Thyroid gland (tissue), 4 donors: ENCODE data around the gene OSBPL5. TPM values are rescaled to one million over a fixed set of nuclear protein-coding genes. Genes with fewer than 3 reads are reported as not detected.
A peak's percentile ranks its signal among the peaks of the same experiment; 100 is the strongest.

Experiments used
- DNase-seq, 2 donors: peaks; one replicate each; pipeline ENCODE4 v3.0.0-alpha.2; 2019
- H3K27ac ChIP-seq, 3 donors: fragments of 200-600 bp; sonication (generic); 1 replicate in 2 of 3; 2 replicates in 1 of 3; pipeline ENCODE4 v1.5.1; 2016 to 2019; ENCODE audit warnings: mild to moderate bottlenecking in 1 of 3, moderate library complexity in 1 of 3
- H3K27me3 ChIP-seq: fragments of 200-600 bp; sonication (generic); one replicate; pipeline ENCODE4 v1.5.1; 2019
- H3K36me3 ChIP-seq, 2 donors: fragments of 200-600 bp; sonication (generic); one replicate each; pipeline ENCODE4 v1.5.1; 2016 to 2019
- H3K4me1 ChIP-seq, 2 donors: fragments of 200-600 bp; sonication (generic); one replicate each; pipeline ENCODE4 v1.5.1; 2017 to 2019
- H3K4me3 ChIP-seq, 3 donors: fragments of 200-600 bp; sonication (generic); replicated peaks in 1 of 3; 1 replicate in 2 of 3; 2 replicates in 1 of 3; pipeline ENCODE4 v1.5.1; 2016; ENCODE audit warnings: mild to moderate bottlenecking in 1 of 3
- H3K9me3 ChIP-seq: fragments of 200-600 bp; sonication (generic); one replicate; pipeline ENCODE4 v1.5.1; 2017
- POLR2A ChIP-seq, 2 donors: fragments of 450-650 bp; IDR thresholded peaks; one replicate each; pipeline ENCODE4 v1.6.1; 2017; ENCODE audit warnings: antibody characterized with exemption in 2 of 2, mild to moderate bottlenecking in 2 of 2, moderate library complexity in 1 of 2
- WGBS, 2 donors: methylation state at CpG; one replicate each; pipeline ENCODE4 v1.1.5; 2017; 5-methylcytosine and 5-hydroxymethylcytosine counted together
- intact Hi-C: fragments of 100-400 bp; cut with DNase I; formaldehyde crosslinking; loops from one replicate; pipeline ENCODE4 v1.15.1; 2023
- total RNA-seq, 4 donors: library from RNA; depleted of rRNA; stranded (reverse); fragments of >200 nt; gene quantifications; one replicate each; pipeline ENCODE4 v1.2.3, GENCODE V29; 2016
- TF ChIP-seq, protein P1 (sequence below), 6 experiments: fragments of 200-600 bp in 3 of 6; fragments of 450-650 bp in 3 of 6; sonication (generic) in 3 of 6; IDR thresholded peaks; one replicate each; pipeline ENCODE4 v1.5.1; 2016 to 2019; ENCODE audit warnings: antibody characterized with exemption in 6 of 6, mild to moderate bottlenecking in 2 of 6, inconsistent platforms in 1 of 6, moderate library complexity in 1 of 6

The OSBPL5 gene, protein sequence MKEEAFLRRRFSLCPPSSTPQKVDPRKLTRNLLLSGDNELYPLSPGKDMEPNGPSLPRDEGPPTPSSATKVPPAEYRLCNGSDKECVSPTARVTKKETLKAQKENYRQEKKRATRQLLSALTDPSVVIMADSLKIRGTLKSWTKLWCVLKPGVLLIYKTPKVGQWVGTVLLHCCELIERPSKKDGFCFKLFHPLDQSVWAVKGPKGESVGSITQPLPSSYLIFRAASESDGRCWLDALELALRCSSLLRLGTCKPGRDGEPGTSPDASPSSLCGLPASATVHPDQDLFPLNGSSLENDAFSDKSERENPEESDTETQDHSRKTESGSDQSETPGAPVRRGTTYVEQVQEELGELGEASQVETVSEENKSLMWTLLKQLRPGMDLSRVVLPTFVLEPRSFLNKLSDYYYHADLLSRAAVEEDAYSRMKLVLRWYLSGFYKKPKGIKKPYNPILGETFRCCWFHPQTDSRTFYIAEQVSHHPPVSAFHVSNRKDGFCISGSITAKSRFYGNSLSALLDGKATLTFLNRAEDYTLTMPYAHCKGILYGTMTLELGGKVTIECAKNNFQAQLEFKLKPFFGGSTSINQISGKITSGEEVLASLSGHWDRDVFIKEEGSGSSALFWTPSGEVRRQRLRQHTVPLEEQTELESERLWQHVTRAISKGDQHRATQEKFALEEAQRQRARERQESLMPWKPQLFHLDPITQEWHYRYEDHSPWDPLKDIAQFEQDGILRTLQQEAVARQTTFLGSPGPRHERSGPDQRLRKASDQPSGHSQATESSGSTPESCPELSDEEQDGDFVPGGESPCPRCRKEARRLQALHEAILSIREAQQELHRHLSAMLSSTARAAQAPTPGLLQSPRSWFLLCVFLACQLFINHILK
- total RNA-seq, result 10 to 100 TPM; 24.2 to 46.7 (median 34.4) TPM

DNA sequence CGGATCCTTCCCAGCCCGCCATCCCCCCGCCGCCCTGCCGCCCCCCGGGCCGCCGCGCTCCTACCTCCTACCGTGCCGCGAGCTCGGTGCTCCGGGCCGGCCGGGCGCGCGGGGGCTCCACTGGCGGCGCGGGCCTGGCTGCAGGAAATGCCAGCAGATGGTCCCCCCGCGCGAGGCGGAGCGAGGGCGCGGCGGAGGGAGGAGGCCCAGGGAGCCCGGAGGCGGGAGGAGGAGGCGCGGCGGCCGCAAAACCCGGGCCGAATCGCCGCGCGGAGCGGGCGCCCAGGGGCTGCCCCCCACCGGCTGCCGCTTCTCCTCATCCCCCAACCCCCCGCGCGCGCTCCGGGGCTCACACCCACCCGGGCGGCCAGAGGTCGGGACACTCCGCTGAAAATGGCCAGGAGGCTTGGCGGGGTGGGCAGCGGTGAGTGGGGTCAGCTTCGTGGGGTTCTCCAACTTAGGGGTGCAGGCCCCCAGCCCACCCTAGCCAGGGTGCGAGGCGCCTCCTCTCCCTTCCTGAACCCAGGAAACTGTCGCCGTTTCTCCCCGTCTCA is at the start of gene OSBPL5:
OSBPL5 (minus strand) TSS at position 159 of the 554 bp plus-strand sequence. CDS start 36,162 bp downstream, outside the sequence.
- intact Hi-C loops, result no loop called here
- Histone ChIP-seq H3K27me3 (no peaks in the 10 kb centered on the region), H3K9me3 (no peaks in the 10 kb centered on the region), H3K36me3 (no peaks in the 10 kb centered on the region), H3K4me3 (peak within 1 kb of the TSS; percentile 26 to 71 (median 58)), H3K27ac (peak within 1 kb of the TSS; percentile 36 to 65 (median 58)), H3K4me1 (peaks cover 22 to 49% of the 10 kb centered on the region in 2 donors)
- peak; percentile 75 to 79 for DNase-seq
- 0 to 5% methylated on average over 17 to 26 of the region's 63 CpGs for WGBS, 2 donors
- TF ChIP-seq POLR2A (IDR thresholded peaks at IDR 0.05), result peak in 1 of 2 donors; percentile 75
- TF ChIP-seq, protein P1, sequence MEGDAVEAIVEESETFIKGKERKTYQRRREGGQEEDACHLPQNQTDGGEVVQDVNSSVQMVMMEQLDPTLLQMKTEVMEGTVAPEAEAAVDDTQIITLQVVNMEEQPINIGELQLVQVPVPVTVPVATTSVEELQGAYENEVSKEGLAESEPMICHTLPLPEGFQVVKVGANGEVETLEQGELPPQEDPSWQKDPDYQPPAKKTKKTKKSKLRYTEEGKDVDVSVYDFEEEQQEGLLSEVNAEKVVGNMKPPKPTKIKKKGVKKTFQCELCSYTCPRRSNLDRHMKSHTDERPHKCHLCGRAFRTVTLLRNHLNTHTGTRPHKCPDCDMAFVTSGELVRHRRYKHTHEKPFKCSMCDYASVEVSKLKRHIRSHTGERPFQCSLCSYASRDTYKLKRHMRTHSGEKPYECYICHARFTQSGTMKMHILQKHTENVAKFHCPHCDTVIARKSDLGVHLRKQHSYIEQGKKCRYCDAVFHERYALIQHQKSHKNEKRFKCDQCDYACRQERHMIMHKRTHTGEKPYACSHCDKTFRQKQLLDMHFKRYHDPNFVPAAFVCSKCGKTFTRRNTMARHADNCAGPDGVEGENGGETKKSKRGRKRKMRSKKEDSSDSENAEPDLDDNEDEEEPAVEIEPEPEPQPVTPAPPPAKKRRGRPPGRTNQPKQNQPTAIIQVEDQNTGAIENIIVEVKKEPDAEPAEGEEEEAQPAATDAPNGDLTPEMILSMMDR (IDR thresholded peaks at IDR 0.05), result peak in 1 of 6 experiments; percentile 18

DNA sequence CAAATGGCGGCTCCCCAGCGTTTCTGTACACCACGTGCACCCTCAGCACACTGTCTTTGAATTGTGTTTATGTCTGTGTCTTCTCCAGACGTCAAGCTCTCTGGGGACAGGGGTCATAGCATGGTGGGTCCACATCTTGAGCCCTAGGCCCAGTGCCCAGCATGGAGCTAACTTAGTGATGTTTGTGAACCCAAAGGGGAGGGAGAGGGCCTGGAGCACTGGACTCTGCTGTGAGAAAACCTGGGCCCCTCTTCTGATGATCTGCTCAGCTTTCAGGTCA is 49.2 kb upstream of the OSBPL5 start:
- DNase-seq, result no peak
- H3K9me3 ChIP-seq, result no peaks in the 10 kb centered on the region
- H3K4me1 ChIP-seq, result no peaks in the 10 kb centered on the region
- no peaks in the 10 kb centered on the region for H3K36me3 ChIP-seq
- no peak overlapping the region for H3K4me3 ChIP-seq
- 83% methylated on average over 4 of the region's 4 CpGs; no CpG with 5 or more reads in 1 of the 2 donors for WGBS, 2 donors
- no peak overlapping the region for H3K27ac ChIP-seq
- intact Hi-C loops, result loop anchor here (10.0 kb wide), 1 partner anchor 110 kb away; no protein-coding TSS in a partner anchor
- TF ChIP-seq, protein P1 (IDR thresholded peaks at IDR 0.05), result no peak
- TF ChIP-seq POLR2A (IDR thresholded peaks at IDR 0.05), result no peak
- no peaks in the 10 kb centered on the region for H3K27me3 ChIP-seq

DNA sequence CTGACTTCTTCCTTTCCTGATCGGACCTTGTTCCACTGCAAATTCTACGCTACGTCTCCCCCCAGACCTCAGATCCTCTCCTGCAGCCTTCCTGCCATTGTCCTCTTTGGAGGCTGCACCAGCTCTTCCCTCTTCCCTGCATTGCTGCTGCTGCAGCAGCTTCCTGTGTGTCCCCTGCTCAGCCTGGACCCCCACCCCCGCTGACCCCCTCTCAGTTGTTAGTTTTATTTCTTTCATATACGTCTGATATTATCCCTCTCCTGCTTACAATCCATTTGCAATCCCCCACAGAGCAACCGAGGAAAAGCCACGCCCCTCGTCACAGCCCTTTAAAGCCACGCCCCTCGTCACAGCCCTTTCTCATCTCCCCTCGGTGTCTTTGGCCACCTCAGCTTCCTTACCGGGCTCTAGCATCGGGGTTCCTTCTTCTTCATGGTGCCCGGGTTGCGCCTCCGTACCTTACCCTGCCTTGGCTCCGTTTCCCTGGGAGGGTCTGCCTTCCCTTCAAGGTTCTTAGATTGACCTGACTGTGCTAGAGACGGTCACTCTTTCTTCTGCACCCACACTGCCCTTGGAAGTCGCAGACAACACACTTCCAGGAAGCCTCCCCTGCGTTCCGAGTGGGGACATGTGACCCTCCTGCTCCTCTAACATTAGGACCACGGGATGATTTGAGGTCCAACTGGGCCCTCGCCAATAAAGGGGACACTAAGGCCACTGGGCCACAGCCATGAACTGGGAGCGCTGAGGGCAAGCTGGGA is 48.7 kb upstream of the OSBPL5 start:
- 59 to 62% methylated on average over 23 to 24 of the region's 24 CpGs for WGBS, 2 donors
- TF ChIP-seq POLR2A (IDR thresholded peaks at IDR 0.05), result no peak
- TF ChIP-seq, protein P1 (IDR thresholded peaks at IDR 0.05), result no peak
- intact Hi-C loops, result loop anchor here (10.0 kb wide), 1 partner anchor 109 kb away; no protein-coding TSS in a partner anchor
- DNase-seq, result no peak
- no peak overlapping the region for H3K27ac ChIP-seq
- no peaks in the 10 kb centered on the region for H3K36me3 ChIP-seq
- H3K9me3 ChIP-seq, result no peaks in the 10 kb centered on the region
- H3K27me3 ChIP-seq, result no peaks in the 10 kb centered on the region
- H3K4me1 ChIP-seq, result no peaks in the 10 kb centered on the region
- no peak overlapping the region for H3K4me3 ChIP-seq

DNA sequence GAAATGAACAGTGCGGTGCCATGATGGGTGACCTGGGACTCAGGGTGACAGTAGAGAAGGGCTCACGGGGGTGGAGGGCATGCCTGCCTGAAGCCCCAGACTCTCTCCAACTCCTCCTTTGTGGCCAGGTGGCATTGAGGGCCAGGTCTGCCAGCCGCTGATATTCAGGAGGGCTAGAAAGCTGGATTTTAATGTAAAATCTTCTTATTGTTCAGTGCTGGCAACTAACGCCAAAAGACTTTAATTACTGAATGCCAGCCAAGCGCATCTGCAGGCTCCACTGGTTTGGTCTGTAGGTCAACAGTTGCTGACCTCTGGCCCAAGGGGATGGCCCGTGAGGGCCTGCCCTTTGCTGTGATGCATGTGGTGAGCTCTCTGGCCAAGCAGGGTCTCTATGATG is 43.2 kb upstream of the OSBPL5 start:
- TF ChIP-seq POLR2A (IDR thresholded peaks at IDR 0.05), result no peak
- TF ChIP-seq, protein P1 (IDR thresholded peaks at IDR 0.05), result no peak
- H3K27me3 ChIP-seq, result no peaks in the 10 kb centered on the region
- H3K9me3 ChIP-seq, result no peaks in the 10 kb centered on the region
- H3K27ac ChIP-seq, result no peak overlapping the region
- 91 to 94% methylated on average over 6 of the region's 6 CpGs for WGBS, 2 donors
- H3K4me1 ChIP-seq, result peaks cover 6 to 24% of the 10 kb centered on the region in 2 donors
- no peak for DNase-seq
- H3K4me3 ChIP-seq, result no peak overlapping the region
- intact Hi-C loops, result no loop called here
- H3K36me3 ChIP-seq, result no peaks in the 10 kb centered on the region
